Testis (tissue), 2 donors: ENCODE results near the gene HES5.

Source experiments
- POLR2A ChIP-seq: fragments of 450-650 bp; IDR thresholded peaks from one replicate; pipeline ENCODE4 v1.6.1; 2017; ENCODE audit warnings: antibody characterized with exemption, mild to moderate bottlenecking, moderate library complexity
- TF ChIP-seq, protein P1 (sequence below), 3 experiments: fragments of 450-650 bp in 2 of 3; fragments of 200-600 bp in 1 of 3; sonication (generic) in 1 of 3; IDR thresholded peaks; one replicate each; pipeline ENCODE4 v1.5.1; 2016 to 2019; ENCODE audit warnings: antibody characterized with exemption in 3 of 3, mild to moderate bottlenecking in 2 of 3, moderate library complexity in 1 of 3

GRCh38 chr1:2479186-2479585, 50.9 kb downstream of the HES5 start:
- TF ChIP-seq, protein P1, sequence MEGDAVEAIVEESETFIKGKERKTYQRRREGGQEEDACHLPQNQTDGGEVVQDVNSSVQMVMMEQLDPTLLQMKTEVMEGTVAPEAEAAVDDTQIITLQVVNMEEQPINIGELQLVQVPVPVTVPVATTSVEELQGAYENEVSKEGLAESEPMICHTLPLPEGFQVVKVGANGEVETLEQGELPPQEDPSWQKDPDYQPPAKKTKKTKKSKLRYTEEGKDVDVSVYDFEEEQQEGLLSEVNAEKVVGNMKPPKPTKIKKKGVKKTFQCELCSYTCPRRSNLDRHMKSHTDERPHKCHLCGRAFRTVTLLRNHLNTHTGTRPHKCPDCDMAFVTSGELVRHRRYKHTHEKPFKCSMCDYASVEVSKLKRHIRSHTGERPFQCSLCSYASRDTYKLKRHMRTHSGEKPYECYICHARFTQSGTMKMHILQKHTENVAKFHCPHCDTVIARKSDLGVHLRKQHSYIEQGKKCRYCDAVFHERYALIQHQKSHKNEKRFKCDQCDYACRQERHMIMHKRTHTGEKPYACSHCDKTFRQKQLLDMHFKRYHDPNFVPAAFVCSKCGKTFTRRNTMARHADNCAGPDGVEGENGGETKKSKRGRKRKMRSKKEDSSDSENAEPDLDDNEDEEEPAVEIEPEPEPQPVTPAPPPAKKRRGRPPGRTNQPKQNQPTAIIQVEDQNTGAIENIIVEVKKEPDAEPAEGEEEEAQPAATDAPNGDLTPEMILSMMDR (IDR thresholded peaks at IDR 0.05) = no peak
- TF ChIP-seq POLR2A = no peak
